ENCODE data around the gene CELSR2. TPM values are rescaled to one million over a fixed set of nuclear protein-coding genes. Genes with fewer than 3 reads are reported as not detected.

The CELSR2 gene
- total RNA-seq, 4 donors from 2014 or later: 0.65 to 1.5 (median 1.2) TPM

DNA sequence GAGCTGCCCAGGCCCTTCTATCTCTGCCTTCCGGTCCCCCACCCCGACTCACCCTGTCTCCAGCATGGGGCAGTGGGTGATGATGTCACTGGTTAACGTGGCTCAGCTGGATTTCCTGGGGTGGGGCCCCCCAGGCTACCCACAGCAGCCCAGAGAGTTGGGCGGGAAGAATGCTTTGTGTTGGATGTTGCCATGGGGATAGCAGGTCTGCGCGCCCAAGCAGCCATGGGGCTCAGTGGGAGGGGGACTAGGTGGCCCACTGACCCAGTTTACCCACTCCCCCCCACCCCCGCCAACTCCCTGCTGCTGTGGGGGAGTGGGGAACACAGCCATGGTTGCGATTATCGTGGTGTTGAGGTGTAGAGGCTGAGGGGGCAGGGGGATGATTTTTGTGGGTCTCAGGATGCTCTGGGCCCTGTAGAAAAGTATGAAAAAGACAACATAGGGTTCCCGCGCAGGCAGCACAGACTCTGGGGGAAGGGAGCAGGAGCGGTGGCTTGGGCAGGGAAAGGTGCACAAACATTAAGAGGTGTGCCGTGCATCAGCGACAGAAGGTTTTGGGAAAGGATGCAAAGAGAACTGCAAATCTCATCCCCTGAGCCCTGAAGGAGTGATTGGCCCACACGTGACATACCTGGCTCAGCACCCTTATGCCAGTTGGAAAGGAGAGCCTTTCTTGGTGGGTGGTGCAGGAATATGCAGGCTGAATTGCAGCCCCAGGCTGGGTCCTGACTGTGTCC lies 8.5 kb downstream of the CELSR2 start:
- no peak for TF ChIP-seq CTCF (IDR thresholded peaks at IDR 0.05; ENCODE audit: low read depth)

- TF ChIP-seq CTCF (IDR thresholded peaks at IDR 0.05; ENCODE audit: low read depth): no peak
Observed at GRCh38 chr1:109258481-109259466, 9.4 kb downstream of the CELSR2 start.

DNA sequence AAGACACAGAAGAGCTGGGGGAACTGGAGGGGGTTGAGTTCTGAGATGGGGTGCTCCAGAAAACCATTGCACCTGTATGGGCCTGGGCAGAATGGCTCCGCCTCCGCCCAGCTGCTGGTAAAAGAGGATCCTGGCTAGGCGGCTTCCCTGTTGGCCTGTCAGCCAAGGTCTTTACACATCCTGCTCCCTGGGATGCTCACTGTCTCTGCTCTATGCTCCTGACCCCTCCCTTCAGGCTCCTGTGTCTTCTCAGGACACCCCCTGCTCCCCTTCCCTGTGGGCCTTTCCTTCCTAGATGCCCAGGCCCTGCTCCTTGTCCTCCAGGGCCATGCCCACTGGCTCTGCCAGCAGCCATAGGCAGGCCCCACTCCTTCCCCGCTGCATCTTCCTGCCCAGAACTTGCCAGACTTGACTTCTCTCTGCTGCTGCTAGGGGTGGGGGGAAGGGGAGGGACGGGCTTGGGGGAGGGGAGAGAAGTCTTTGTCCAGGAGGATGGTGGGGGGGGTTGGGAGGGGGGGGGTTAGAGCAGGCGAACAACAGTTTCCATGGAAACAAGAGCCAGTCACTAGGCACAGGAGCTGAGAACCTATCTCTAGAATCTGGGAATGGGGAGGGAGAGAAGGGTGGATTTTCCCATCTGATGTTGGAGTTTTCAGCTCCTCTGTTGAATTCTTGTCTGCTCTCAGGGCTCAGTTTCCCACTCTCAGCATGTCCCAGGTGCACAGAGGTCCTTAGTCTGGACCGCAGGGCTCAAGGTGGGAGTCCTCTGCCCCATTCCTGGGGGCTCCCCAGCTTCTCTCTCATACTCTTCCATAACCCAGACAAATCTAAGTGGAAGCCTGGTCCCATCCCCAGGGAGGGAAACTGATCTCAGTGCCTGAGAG lies 10.6 kb downstream of the CELSR2 start:
- no peak for TF ChIP-seq CTCF (IDR thresholded peaks at IDR 0.05; ENCODE audit: low read depth)

DNA sequence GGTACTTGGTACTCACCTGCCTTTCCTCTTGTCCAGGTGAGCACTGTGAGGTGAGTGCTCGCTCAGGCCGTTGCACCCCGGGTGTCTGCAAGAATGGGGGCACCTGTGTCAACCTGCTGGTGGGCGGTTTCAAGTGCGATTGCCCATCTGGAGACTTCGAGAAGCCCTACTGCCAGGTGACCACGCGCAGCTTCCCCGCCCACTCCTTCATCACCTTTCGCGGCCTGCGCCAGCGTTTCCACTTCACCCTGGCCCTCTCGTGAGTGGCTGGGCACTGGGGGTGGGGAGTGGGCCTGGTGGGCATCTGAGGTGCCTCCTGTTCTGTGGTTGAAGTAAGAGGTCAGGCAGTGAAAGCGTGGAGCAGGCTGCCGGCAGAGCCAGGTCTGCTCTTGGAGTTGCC lies 11.7 kb downstream of the CELSR2 start:
- TF ChIP-seq CTCF (IDR thresholded peaks at IDR 0.05; ENCODE audit: low read depth): no peak

- no peak for TF ChIP-seq CTCF (IDR thresholded peaks at IDR 0.05; ENCODE audit: low read depth)
Observed at GRCh38 chr1:109261578-109261977, 12.2 kb downstream of the CELSR2 start.

DNA sequence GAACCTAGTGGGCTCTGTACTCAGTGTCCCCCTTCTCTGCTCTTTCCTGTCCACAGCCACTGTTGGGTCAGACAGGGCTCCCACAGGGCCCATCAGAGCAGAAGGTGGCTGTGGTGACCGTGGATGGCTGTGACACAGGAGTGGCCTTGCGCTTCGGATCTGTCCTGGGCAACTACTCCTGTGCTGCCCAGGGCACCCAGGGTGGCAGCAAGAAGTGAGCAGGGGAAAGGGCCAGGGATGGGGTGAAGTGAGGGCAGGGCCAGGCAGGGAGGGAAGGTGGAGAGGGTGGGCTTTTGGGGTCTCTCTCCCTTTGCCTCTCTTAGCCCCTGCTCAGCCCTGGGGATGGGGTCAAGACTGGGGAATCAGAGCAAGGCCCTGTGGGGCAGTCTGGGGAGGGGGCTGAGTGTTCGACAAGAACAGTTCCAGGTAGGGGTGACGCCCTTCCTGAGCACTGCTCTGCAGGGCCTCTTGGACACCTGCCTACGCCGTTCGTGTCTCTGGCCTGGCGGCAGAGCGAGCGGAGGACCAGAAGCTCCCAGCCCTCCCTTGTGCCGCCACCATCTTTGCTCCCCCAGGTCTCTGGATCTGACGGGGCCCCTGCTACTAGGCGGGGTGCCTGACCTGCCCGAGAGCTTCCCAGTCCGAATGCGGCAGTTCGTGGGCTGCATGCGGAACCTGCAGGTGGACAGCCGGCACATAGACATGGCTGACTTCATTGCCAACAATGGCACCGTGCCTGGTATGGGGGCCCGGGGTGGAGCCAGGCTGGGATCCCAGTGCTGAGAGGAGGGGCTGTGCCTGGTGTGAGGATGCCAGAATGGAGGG lies 13.1 kb downstream of the CELSR2 start:
- TF ChIP-seq CTCF (IDR thresholded peaks at IDR 0.05; ENCODE audit: low read depth): no peak
